Measurements from ENCODE around the gene TOR1AIP2. TPM values are rescaled to one million over a fixed set of nuclear protein-coding genes. Genes with fewer than 3 reads are reported as not detected.

TOR1AIP2 gene
- total RNA-seq, 3 donors from 2014 or later: 64.6 to 80.6 (median 65.1) TPM

- no peak for TF ChIP-seq POLR2AphosphoS5 (IDR thresholded peaks at IDR 0.05)
- TF ChIP-seq POLR2A (IDR thresholded peaks at IDR 0.05): no peak
- no peak for TF ChIP-seq CTCF (IDR thresholded peaks at IDR 0.05)
- no peak overlapping the region for H3K4me3 ChIP-seq
- H3K27ac ChIP-seq: no peak overlapping the region
- no peaks in the 10 kb centered on the region for H3K9me3 ChIP-seq
- no peaks in the 10 kb centered on the region for H3K36me3 ChIP-seq
- DNase-seq (ENCODE audit: low spot score in 2 of 2): no peak
- no peaks in the 10 kb centered on the region for H3K4me1 ChIP-seq
- H3K27me3 ChIP-seq: no peaks in the 10 kb centered on the region
- intact Hi-C loops (cut with DNase I; ENCODE audit: low total_unique reads): no loop called here
These were observed 56.1 kb downstream of the TOR1AIP2 start for GRCh38 chr1:179821524-179821923.

GRCh38 chr1:179820226-179820970 lies 57.2 kb downstream of the TOR1AIP2 start:
- no peak for TF ChIP-seq POLR2A (IDR thresholded peaks at IDR 0.05)
- TF ChIP-seq POLR2AphosphoS5 (IDR thresholded peaks at IDR 0.05): no peak
- TF ChIP-seq CTCF (IDR thresholded peaks at IDR 0.05): no peak
- H3K4me1 ChIP-seq: no peaks in the 10 kb centered on the region
- H3K4me3 ChIP-seq: no peak overlapping the region
- intact Hi-C loops (cut with DNase I; ENCODE audit: low total_unique reads): no loop called here
- DNase-seq (ENCODE audit: low spot score in 2 of 2): no peak
- no peaks in the 10 kb centered on the region for H3K9me3 ChIP-seq
- no peaks in the 10 kb centered on the region for H3K36me3 ChIP-seq
- H3K27ac ChIP-seq: no peak overlapping the region
- H3K27me3 ChIP-seq: no peaks in the 10 kb centered on the region

GRCh38 chr1:179818743-179819173 lies 58.8 kb downstream of the TOR1AIP2 start:
- no peak overlapping the region for H3K4me3 ChIP-seq
- H3K9me3 ChIP-seq: no peaks in the 10 kb centered on the region
- TF ChIP-seq CTCF (IDR thresholded peaks at IDR 0.05) (no peak), POLR2A (IDR thresholded peaks at IDR 0.05) (no peak), POLR2AphosphoS5 (IDR thresholded peaks at IDR 0.05) (no peak)
- intact Hi-C loops (cut with DNase I; ENCODE audit: low total_unique reads): loop anchor here (10.0 kb wide), 1 partner anchor 114 kb away; no protein-coding TSS in a partner anchor
- H3K27ac ChIP-seq: no peak overlapping the region
- DNase-seq (ENCODE audit: low spot score in 2 of 2): no peak
- H3K27me3 ChIP-seq: no peaks in the 10 kb centered on the region
- H3K4me1 ChIP-seq: no peaks in the 10 kb centered on the region
- H3K36me3 ChIP-seq: no peaks in the 10 kb centered on the region

GRCh38 chr1:179818260-179818659 lies 59.3 kb downstream of the TOR1AIP2 start:
- peak overlapping the region in 1 of 2 donors; percentile 55 for H3K27ac ChIP-seq
- no peak overlapping the region for H3K4me3 ChIP-seq
- H3K4me1 ChIP-seq: no peaks in the 10 kb centered on the region
- H3K36me3 ChIP-seq: no peaks in the 10 kb centered on the region
- no peak for DNase-seq (ENCODE audit: low spot score in 2 of 2)
- intact Hi-C loops (cut with DNase I; ENCODE audit: low total_unique reads): loop anchor here (10.0 kb wide), 1 partner anchor 113 kb away; no protein-coding TSS in a partner anchor
- TF ChIP-seq CTCF (IDR thresholded peaks at IDR 0.05) (no peak), POLR2AphosphoS5 (IDR thresholded peaks at IDR 0.05) (no peak), POLR2A (IDR thresholded peaks at IDR 0.05) (no peak)
- H3K27me3 ChIP-seq: no peaks in the 10 kb centered on the region
- no peaks in the 10 kb centered on the region for H3K9me3 ChIP-seq

- Histone ChIP-seq H3K9me3 (no peaks in the 10 kb centered on the region), H3K4me1 (no peaks in the 10 kb centered on the region), H3K27ac (peak overlapping the region in 1 of 2 donors; percentile 55), H3K27me3 (no peaks in the 10 kb centered on the region), H3K36me3 (no peaks in the 10 kb centered on the region), H3K4me3 (no peak overlapping the region)
- no peak for DNase-seq (ENCODE audit: low spot score in 2 of 2)
- intact Hi-C loops (cut with DNase I; ENCODE audit: low total_unique reads): loop anchor here (10.0 kb wide), 1 partner anchor 113 kb away; no protein-coding TSS in a partner anchor
- TF ChIP-seq CTCF (IDR thresholded peaks at IDR 0.05) (no peak), POLR2A (IDR thresholded peaks at IDR 0.05) (no peak), POLR2AphosphoS5 (IDR thresholded peaks at IDR 0.05) (no peak)
These were observed 59.8 kb downstream of the TOR1AIP2 start for GRCh38 chr1:179817789-179818188.
